Lung (tissue), 12 donors: Measurements from ENCODE around the gene GUCY2D. TPM values are rescaled to one million over a fixed set of nuclear protein-coding genes. Genes with fewer than 3 reads are reported as not detected.
A peak's percentile ranks its signal among the peaks of the same experiment; 100 is the strongest.

ENCODE experiments used
- ATAC-seq: fragments of 200-7000 bp; cut with Tn5 transposase; one replicate; pipeline ENCODE4 v1.9.1; 2020; ENCODE audit warnings: moderate number of reproducible peaks; ENCODE audit not compliant: insufficient read depth, low FRiP score
- DNase-seq, 3 donors: peaks; one replicate each; pipeline ENCODE4 v3.0.0-alpha.2; 2013 to 2017
- H3K27ac ChIP-seq, 2 donors: one replicate each; pipeline ENCODE4 v1.5.1; 2013; ENCODE audit warnings: mild to moderate bottlenecking in 2 of 2, moderate library complexity in 2 of 2, control low read depth in 1 of 2, inconsistent platforms in 1 of 2, low read depth in 1 of 2, low read length in 1 of 2
- H3K27me3 ChIP-seq, 3 donors: one replicate each; pipeline ENCODE4 v1.5.1; 2013; ENCODE audit warnings: low read length in 2 of 3; ENCODE audit not compliant: control insufficient read depth in 3 of 3, insufficient read depth in 3 of 3
- H3K36me3 ChIP-seq, 4 donors: one replicate each; pipeline ENCODE4 v1.5.1; 2013; ENCODE audit warnings: low read length in 4 of 4, mild to moderate bottlenecking in 1 of 4, moderate library complexity in 1 of 4; ENCODE audit not compliant: control insufficient read depth in 4 of 4, insufficient read depth in 4 of 4
- H3K4me1 ChIP-seq, 5 donors: one replicate each; pipeline ENCODE4 v1.5.1; 2013; ENCODE audit warnings: low read length in 5 of 5, mild to moderate bottlenecking in 2 of 5, moderate library complexity in 1 of 5; ENCODE audit not compliant: control insufficient read depth in 5 of 5, insufficient read depth in 5 of 5
- H3K4me3 ChIP-seq: one replicate; pipeline ENCODE4 v1.5.1; 2013; ENCODE audit warnings: mild to moderate bottlenecking, control low read depth, moderate library complexity
- H3K9ac ChIP-seq, 2 donors: one replicate each; pipeline ENCODE4 v1.5.1; 2013; ENCODE audit warnings: low read length in 2 of 2, control low read depth in 1 of 2; ENCODE audit not compliant: insufficient read depth in 1 of 2
- H3K9me3 ChIP-seq, 4 donors: one replicate each; pipeline ENCODE4 v1.5.1; 2013; ENCODE audit warnings: low read length in 3 of 4, mild to moderate bottlenecking in 1 of 4, moderate library complexity in 1 of 4; ENCODE audit not compliant: control insufficient read depth in 4 of 4, insufficient read depth in 3 of 4
- WGBS, 2 donors: extraction: QIAGEN DNeasy Blood & Tissue Kit; methylation state at CpG; one replicate each; pipeline ENCODE4 v1.1.7; 2013; 5-methylcytosine and 5-hydroxymethylcytosine counted together
- polyA plus RNA-seq, 2 donors: library from polyadenylated mRNA; stranded (reverse); fragments of 200-250 nt; gene quantifications; one replicate each; pipeline ENCODE4 v1.2.1, GENCODE V29; 2013
- total RNA-seq, 2 donors: library from RNA; depleted of rRNA in 1 of 2; stranded (reverse); fragments of >200 nt in 1 of 2; gene quantifications; one replicate each; pipeline ENCODE4 v1.2.1, GENCODE V29; 2014 to 2021
- TF ChIP-seq, protein P1 (sequence below): IDR thresholded peaks from 2 replicates; pipeline ENCODE4 v1.5.1; 2012; ENCODE audit warnings: mild to moderate bottlenecking; ENCODE audit errors: control extremely low read depth, extremely low read depth
- donor health status: control.
- donor health status: control.
- donor health status: Bipolar disorder and iron deficiency.
- donor health status: healthy.
- donor health status: DM: yes; HTN: yes; CAD: no.

Gene GUCY2D
- total and polyA plus RNA-seq, 4 donors: 0.20 to 1.8 (median 0.39) TPM

DNA sequence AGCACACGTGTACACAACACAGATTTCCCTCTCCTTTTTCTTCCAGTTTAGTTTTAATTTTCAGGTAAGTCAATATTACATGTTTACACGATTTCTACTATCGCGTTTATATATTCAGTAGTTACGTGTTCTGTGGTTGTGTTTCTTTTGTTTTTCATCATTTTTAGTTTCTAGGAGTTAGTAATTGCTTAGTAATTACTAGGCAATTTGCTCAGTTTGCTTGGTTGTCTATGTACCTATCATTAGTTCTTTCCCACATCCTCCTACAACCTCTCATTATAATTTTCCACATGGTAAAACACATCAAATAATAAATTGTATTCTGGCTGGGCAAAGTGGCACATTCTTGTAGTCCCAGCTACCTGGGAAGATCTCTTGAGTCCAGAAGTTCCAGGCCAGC, 24.6 kb upstream of the GUCY2D start:
- H3K9ac ChIP-seq: no peak overlapping the region
- 90 to 92% methylated on average over 5 of the region's 5 CpGs for WGBS, 2 donors

DNA sequence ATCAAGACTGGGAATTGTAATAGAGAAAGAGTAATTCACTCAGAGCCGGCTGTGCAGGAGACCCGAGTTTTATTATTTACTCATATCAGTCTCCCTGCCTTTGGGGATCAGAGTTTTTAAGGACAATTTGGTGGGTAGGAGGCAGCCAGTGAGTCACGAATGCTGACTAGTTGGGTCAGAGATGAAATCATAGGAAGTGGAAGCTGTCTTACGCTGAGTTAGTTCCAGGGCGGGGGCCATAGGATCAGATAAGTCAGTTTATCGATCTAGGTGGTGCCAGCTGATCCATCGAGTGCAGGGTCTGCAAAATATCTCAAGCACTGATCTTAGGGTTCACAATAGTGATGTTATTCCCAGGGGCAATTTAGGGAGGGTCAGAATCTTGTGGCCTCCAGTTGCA, 20.2 kb upstream of the GUCY2D start:
- H3K4me3 ChIP-seq: no peak overlapping the region
- TF ChIP-seq, protein P1, sequence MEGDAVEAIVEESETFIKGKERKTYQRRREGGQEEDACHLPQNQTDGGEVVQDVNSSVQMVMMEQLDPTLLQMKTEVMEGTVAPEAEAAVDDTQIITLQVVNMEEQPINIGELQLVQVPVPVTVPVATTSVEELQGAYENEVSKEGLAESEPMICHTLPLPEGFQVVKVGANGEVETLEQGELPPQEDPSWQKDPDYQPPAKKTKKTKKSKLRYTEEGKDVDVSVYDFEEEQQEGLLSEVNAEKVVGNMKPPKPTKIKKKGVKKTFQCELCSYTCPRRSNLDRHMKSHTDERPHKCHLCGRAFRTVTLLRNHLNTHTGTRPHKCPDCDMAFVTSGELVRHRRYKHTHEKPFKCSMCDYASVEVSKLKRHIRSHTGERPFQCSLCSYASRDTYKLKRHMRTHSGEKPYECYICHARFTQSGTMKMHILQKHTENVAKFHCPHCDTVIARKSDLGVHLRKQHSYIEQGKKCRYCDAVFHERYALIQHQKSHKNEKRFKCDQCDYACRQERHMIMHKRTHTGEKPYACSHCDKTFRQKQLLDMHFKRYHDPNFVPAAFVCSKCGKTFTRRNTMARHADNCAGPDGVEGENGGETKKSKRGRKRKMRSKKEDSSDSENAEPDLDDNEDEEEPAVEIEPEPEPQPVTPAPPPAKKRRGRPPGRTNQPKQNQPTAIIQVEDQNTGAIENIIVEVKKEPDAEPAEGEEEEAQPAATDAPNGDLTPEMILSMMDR: no peak
- ATAC-seq: no peak
- H3K27ac ChIP-seq: no peak overlapping the region
- 63 to 77% methylated on average over 7 of the region's 7 CpGs for WGBS, 2 donors
- no peak for DNase-seq
- H3K9me3 ChIP-seq: no peaks in the 10 kb centered on the region
- H3K36me3 ChIP-seq: no peaks in the 10 kb centered on the region
- no peaks in the 10 kb centered on the region for H3K27me3 ChIP-seq
- no peak overlapping the region for H3K9ac ChIP-seq
- H3K4me1 ChIP-seq: peaks cover 0 to 2% (median 0%) of the 10 kb centered on the region in 5 donors

More for the DNA sequence above, 24.6 kb upstream of the GUCY2D start:
- TF ChIP-seq, protein P1: no peak
- H3K36me3 ChIP-seq: no peaks in the 10 kb centered on the region
- no peaks in the 10 kb centered on the region for H3K27me3 ChIP-seq
- no peak overlapping the region for H3K27ac ChIP-seq
- DNase-seq (no peak), ATAC-seq (no peak)
- peaks cover 0 to 9% (median 4%) of the 10 kb centered on the region in 4 donors for H3K9me3 ChIP-seq
- no peak overlapping the region for H3K4me3 ChIP-seq
- H3K4me1 ChIP-seq: peaks cover 0 to 5% (median 0%) of the 10 kb centered on the region in 5 donors

DNA sequence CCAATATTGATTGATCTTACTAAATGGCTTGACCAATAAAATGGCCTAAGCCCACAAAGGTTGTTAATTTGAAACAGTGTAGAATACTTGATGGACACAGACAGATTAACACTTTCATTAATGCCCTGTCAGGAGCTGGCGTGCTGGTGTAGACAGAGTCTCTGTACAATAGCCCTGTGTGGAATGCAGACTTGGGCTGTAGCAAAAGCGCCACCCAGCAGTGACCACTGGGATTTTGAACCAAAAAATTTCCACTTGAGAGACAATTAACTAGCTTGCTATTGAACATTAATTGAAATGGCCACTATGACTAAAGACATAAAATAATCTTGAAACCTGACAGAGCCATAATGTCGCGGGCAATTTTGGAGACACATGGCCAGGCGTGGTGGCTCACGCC, 19.7 kb upstream of the GUCY2D start:
- WGBS, 2 donors: 83 to 87% methylated on average over 6 of the region's 6 CpGs

More for the DNA sequence above, 19.7 kb upstream of the GUCY2D start:
- H3K9me3 ChIP-seq: no peaks in the 10 kb centered on the region
- ATAC-seq (no peak), DNase-seq (peak in 1 of 3 donors; percentile 39)
- H3K4me1 ChIP-seq: no peaks in the 10 kb centered on the region
- H3K9ac ChIP-seq: no peak overlapping the region
- no peak overlapping the region for H3K4me3 ChIP-seq
- TF ChIP-seq, protein P1: no peak
- H3K36me3 ChIP-seq: no peaks in the 10 kb centered on the region
- no peaks in the 10 kb centered on the region for H3K27me3 ChIP-seq
- no peak overlapping the region for H3K27ac ChIP-seq
